Measurements from ENCODE around the gene ERFE. TPM values are rescaled to one million over a fixed set of nuclear protein-coding genes. Genes with fewer than 3 reads are reported as not detected.
A peak's percentile ranks its signal among the peaks of the same experiment; 100 is the strongest.

Gene ERFE
- total RNA-seq, 1 donor from 2014 or later: 2.6 TPM

- no peak for TF ChIP-seq CTCF (conservative IDR thresholded peaks at IDR 0.05)
- Mint-ChIP-seq H3K36me3 (ENCODE audit: low read depth) (peaks cover 6% of the 10 kb centered on the region), H3K27ac (ENCODE audit: unreplicated experiment) (no peak overlapping the region), H3K4me1 (no peaks in the 10 kb centered on the region), H3K9me3 (peaks cover 5% of the 10 kb centered on the region), H3K27me3 (ENCODE audit: low read depth) (peaks cover 5% of the 10 kb centered on the region), H3K4me3 (no peak overlapping the region)
- DNase-seq (ENCODE audit: low read depth, low spot score): no peak
Measured at GRCh38 chr2:238116298-238117198, 42.2 kb upstream of the ERFE start.

- TF ChIP-seq CTCF (conservative IDR thresholded peaks at IDR 0.05): no peak
- Mint-ChIP-seq H3K4me3 (no peak overlapping the region), H3K27me3 (ENCODE audit: low read depth) (peaks cover 5% of the 10 kb centered on the region), H3K27ac (ENCODE audit: unreplicated experiment) (no peak overlapping the region), H3K9me3 (peaks cover 5% of the 10 kb centered on the region), H3K36me3 (ENCODE audit: low read depth) (peaks cover 6% of the 10 kb centered on the region), H3K4me1 (no peaks in the 10 kb centered on the region)
- no peak for DNase-seq (ENCODE audit: low read depth, low spot score)
Measured at GRCh38 chr2:238117199-238118154, 41.3 kb upstream of the ERFE start.

- no peaks in the 10 kb centered on the region for H3K4me1 Mint-ChIP-seq
- H3K27me3 Mint-ChIP-seq (ENCODE audit: low read depth): peaks cover 5% of the 10 kb centered on the region
- TF ChIP-seq CTCF (conservative IDR thresholded peaks at IDR 0.05): no peak
- no peak overlapping the region for H3K4me3 Mint-ChIP-seq
- H3K36me3 Mint-ChIP-seq (ENCODE audit: low read depth): no peaks in the 10 kb centered on the region
- DNase-seq (ENCODE audit: low read depth, low spot score): no peak
- H3K27ac Mint-ChIP-seq (ENCODE audit: unreplicated experiment): no peak overlapping the region
- no peaks in the 10 kb centered on the region for H3K9me3 Mint-ChIP-seq
Measured at GRCh38 chr2:238119756-238120462, 38.9 kb upstream of the ERFE start.

DNA sequence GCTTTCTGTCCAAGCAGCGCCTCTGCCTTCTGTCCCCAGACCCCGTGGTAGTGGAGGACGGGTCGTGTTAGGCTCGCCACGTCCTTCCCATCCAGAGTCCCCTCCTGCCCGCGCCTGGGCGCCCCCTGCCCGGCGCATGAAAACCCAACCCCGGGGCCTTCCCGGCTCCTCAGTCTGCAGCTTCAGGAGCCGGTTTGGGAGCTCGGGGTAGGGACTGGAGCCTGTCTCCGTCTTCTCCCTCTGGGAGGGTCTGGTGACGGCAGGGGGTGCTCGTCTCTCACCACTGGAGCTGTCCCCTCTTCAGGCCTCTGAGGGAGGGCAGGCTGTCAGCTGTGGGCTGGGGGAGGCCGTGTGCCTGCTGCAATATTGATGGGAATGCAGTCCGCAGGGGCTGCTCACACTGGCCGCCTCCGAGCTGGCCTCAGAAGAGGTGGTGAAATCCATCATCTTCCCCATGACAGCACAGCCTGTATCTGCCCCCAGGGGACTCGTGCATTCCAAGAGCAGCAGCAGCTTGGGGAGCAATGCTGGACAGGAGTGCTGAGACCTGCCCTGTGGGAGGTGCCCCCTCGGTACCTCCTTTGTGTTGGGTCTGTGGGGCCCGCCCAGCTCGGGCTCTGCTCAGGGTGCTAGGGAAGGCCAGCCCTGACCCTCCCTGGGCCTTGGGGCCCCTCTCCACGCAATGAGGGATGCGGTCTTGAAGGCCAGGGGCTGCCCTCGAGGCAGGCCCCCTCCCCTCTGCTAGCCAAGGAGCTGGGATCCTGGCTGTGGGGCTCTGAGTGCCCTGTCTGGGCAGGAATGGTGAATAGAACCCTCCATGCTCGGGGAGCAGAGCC, 38.1 kb upstream of the ERFE start:
- Mint-ChIP-seq H3K4me3 (no peak overlapping the region), H3K27ac (ENCODE audit: unreplicated experiment) (no peak overlapping the region), H3K9me3 (no peaks in the 10 kb centered on the region), H3K4me1 (no peaks in the 10 kb centered on the region), H3K36me3 (ENCODE audit: low read depth) (no peaks in the 10 kb centered on the region), H3K27me3 (ENCODE audit: low read depth) (peaks cover 5% of the 10 kb centered on the region)
- DNase-seq (ENCODE audit: low read depth, low spot score): no peak
- TF ChIP-seq CTCF (conservative IDR thresholded peaks at IDR 0.05): peak; percentile 38

All from neural crest cell (in vitro differentiated cells).